Right lobe of liver (tissue), 6 donors: ENCODE results near the gene CACNA1C. TPM values are rescaled to one million over a fixed set of nuclear protein-coding genes. Genes with fewer than 3 reads are reported as not detected.

ENCODE experiments used
- ATAC-seq, 4 donors: fragments of 200-7000 bp; cut with Tn5 transposase; one replicate each; pipeline ENCODE4 v1.9.1; 2020; ENCODE audit warnings: mild to moderate bottlenecking in 4 of 4, moderate library complexity in 4 of 4
- DNase-seq, 3 donors: peaks; one replicate each; pipeline ENCODE4 v3.0.0-alpha.2; 2020
- H3K27ac ChIP-seq, 3 donors: fragments of 200-600 bp; one replicate each; pipeline ENCODE4 v1.8.0; 2022
- H3K27me3 ChIP-seq, 2 donors: fragments of 200-600 bp; one replicate each; pipeline ENCODE4 v1.8.0; 2022
- H3K36me3 ChIP-seq, 4 donors: fragments of 200-600 bp; sonication (generic) in 1 of 4; one replicate each; pipeline versions ENCODE4 v1.5.1 to v1.8.0; 2017 to 2022; ENCODE audit warnings: control low read depth in 1 of 4
- H3K4me1 ChIP-seq, 4 donors: fragments of 200-600 bp; sonication (generic) in 1 of 4; one replicate each; pipeline versions ENCODE4 v1.5.1 to v1.8.0; 2017 to 2022; ENCODE audit warnings: control low read depth in 1 of 4
- H3K4me3 ChIP-seq, 3 donors: fragments of 200-600 bp; one replicate each; pipeline ENCODE4 v1.8.0; 2022
- H3K9me3 ChIP-seq, 4 donors: fragments of 200-600 bp; sonication (generic) in 1 of 4; one replicate each; pipeline versions ENCODE4 v1.5.1 to v1.8.0; 2017 to 2022; ENCODE audit warnings: control low read depth in 1 of 4
- POLR2A ChIP-seq: fragments of 450-650 bp; IDR thresholded peaks from one replicate; pipeline ENCODE4 v1.6.1; 2017; ENCODE audit warnings: antibody characterized with exemption, mild to moderate bottlenecking
- WGBS: methylation state at CpG from one replicate; pipeline ENCODE4 v1.1.6; 2018; ENCODE audit warnings: low coverage, low lambda C conversion rate; ENCODE audit not compliant: insufficient coverage; ENCODE audit errors: missing lambda C conversion rate; 5-methylcytosine and 5-hydroxymethylcytosine counted together
- intact Hi-C, 2 donors: fragments of 100-400 bp; cut with DNase I; formaldehyde crosslinking; loops; one replicate each; pipeline versions ENCODE4 v1.11.2 to v1.14.1; 2022
- total RNA-seq, 6 experiments: library from RNA; depleted of rRNA in 2 of 6; stranded (reverse); fragments of >200 nt in 2 of 6; fragmentation: NEBNext Ultra II Directional in 3 of 6; extraction: Animal tissue kit (Norgen Biotek cat#: 25700) in 3 of 6; gene quantifications; one replicate each; pipeline versions ENCODE4 v1.1.0 to v1.2.4, GENCODE V29; 2016 to 2023
- TF ChIP-seq, protein P1 (sequence below), 4 donors: fragments of 200-600 bp in 3 of 4; fragments of 450-650 bp in 1 of 4; IDR thresholded peaks; one replicate each; pipeline versions ENCODE4 v1.5.1 to v1.8.0; 2016 to 2022; ENCODE audit warnings: antibody characterized with exemption in 4 of 4, mild to moderate bottlenecking in 2 of 4
- donor health status: DM: no; HTN: yes; CAD: no.
- donor health status: DM: no; HTN: no; CAD: no.
- donor health status: DM: no; HTN: no; CAD: no.
- donor health status: DM: no; HTN: yes; CAD: no.
- donor health status: DM: no; HTN: yes; CAD: no.

The CACNA1C gene
- total RNA-seq, 6 experiments from 2014 or later, result 0.18 to 1.0 (median 0.57) TPM

- peaks cover 0 to 7% (median 2%) of the 10 kb centered on the region in 4 donors for H3K4me1 ChIP-seq
- intact Hi-C loops, result no loop called here
- no peak for ATAC-seq
Measured at GRCh38 chr12:2171672-2172426, 119.1 kb downstream of the CACNA1C start.

DNA sequence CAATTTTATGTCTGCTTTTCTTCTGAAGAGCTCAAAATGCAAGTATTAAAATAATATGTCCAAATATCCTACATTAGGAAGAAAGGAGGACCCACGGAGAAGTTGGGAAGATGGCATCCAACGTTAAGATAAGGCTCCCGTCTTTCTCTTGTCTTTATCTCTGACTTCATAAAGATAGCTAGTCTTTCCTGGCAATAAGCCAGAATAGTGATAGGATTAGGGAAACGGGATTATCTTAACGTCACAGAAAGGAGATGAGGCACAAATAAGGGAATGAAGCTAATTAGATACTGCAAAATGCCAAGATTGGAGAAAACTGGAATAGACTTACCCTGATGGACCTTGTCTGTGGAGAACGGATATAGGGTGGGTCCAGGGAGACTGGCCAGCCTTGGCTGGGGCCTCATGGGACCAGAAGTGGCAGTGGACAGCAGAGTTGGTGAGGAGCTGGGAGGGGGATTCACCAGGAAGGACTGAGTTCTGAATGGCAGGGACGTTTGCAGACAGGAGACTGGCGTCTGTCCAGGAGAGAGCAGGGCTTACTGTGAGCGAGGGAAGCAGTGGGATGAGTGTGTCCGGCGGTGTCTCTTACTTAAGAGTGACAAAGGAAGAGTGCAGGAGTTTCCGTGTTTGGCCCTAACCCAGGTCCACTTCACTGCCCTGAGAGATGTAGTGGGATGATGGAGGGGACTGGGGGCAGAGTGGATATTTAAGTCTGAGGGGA is 119.9 kb downstream of the CACNA1C start:
- TF ChIP-seq POLR2A, result no peak
- TF ChIP-seq, protein P1, sequence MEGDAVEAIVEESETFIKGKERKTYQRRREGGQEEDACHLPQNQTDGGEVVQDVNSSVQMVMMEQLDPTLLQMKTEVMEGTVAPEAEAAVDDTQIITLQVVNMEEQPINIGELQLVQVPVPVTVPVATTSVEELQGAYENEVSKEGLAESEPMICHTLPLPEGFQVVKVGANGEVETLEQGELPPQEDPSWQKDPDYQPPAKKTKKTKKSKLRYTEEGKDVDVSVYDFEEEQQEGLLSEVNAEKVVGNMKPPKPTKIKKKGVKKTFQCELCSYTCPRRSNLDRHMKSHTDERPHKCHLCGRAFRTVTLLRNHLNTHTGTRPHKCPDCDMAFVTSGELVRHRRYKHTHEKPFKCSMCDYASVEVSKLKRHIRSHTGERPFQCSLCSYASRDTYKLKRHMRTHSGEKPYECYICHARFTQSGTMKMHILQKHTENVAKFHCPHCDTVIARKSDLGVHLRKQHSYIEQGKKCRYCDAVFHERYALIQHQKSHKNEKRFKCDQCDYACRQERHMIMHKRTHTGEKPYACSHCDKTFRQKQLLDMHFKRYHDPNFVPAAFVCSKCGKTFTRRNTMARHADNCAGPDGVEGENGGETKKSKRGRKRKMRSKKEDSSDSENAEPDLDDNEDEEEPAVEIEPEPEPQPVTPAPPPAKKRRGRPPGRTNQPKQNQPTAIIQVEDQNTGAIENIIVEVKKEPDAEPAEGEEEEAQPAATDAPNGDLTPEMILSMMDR (IDR thresholded peaks at IDR 0.05), result no peak
- peaks cover 0 to 7% (median 2%) of the 10 kb centered on the region in 4 donors for H3K4me1 ChIP-seq
- H3K27ac ChIP-seq, result no peak overlapping the region
- no peak for DNase-seq
- no peaks in the 10 kb centered on the region for H3K36me3 ChIP-seq
- H3K4me3 ChIP-seq, result no peak overlapping the region
- 59% methylated on average over 10 of the region's 12 CpGs for WGBS
- intact Hi-C loops, result no loop called here
- H3K27me3 ChIP-seq, result no peaks in the 10 kb centered on the region
- ATAC-seq, result no peak
- H3K9me3 ChIP-seq, result no peaks in the 10 kb centered on the region

More at GRCh38 chr12:2171672-2172426, 119.1 kb downstream of the CACNA1C start:
- H3K9me3 ChIP-seq, result no peaks in the 10 kb centered on the region
- no peak for DNase-seq
- H3K27ac ChIP-seq, result no peak overlapping the region
- no peak overlapping the region for H3K4me3 ChIP-seq
- WGBS, result 87% methylated on average over 7 of the region's 11 CpGs
- TF ChIP-seq, protein P1 (IDR thresholded peaks at IDR 0.05), result no peak
- TF ChIP-seq POLR2A, result no peak
- no peaks in the 10 kb centered on the region for H3K27me3 ChIP-seq
- no peaks in the 10 kb centered on the region for H3K36me3 ChIP-seq

- H3K9me3 ChIP-seq, result no peaks in the 10 kb centered on the region
- H3K4me1 ChIP-seq, result peaks cover 0 to 4% (median 2%) of the 10 kb centered on the region in 4 donors
- intact Hi-C loops, result no loop called here
- no peak overlapping the region for H3K27ac ChIP-seq
- no peak for DNase-seq
- H3K27me3 ChIP-seq, result no peaks in the 10 kb centered on the region
- 42% methylated on average over 4 of the region's 4 CpGs for WGBS
- no peaks in the 10 kb centered on the region for H3K36me3 ChIP-seq
- no peak overlapping the region for H3K4me3 ChIP-seq
- no peak for ATAC-seq
- TF ChIP-seq, protein P1 (IDR thresholded peaks at IDR 0.05), result no peak
- TF ChIP-seq POLR2A, result no peak
Measured at GRCh38 chr12:2173971-2174370, 121.2 kb downstream of the CACNA1C start.

DNA sequence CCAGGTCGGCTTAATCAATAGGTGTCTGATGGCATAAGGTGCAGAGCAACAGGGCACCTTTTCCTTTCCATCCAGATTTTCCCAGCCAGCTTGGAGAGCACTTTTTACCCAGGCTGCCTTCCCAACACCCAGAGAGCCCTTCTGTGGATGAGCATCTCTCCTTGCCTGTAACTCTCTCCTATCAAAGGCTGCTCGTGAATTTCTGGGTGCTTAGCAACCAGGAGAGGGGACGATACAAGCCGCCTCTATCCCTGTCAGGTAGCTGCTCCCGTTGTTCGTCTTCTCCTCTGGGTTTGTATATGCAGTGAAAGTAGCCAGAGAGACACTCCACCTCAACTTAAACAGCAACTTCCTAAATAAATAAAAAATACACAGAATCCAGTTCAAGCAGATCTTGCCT is 124.2 kb downstream of the CACNA1C start:
- H3K27me3 ChIP-seq, result no peaks in the 10 kb centered on the region
- H3K9me3 ChIP-seq, result no peaks in the 10 kb centered on the region
- DNase-seq, result no peak
- WGBS, result 74% methylated on average over 4 of the region's 6 CpGs
- intact Hi-C loops, result no loop called here
- no peak overlapping the region for H3K4me3 ChIP-seq
- H3K36me3 ChIP-seq, result no peaks in the 10 kb centered on the region
- H3K27ac ChIP-seq, result no peak overlapping the region
- H3K4me1 ChIP-seq, result no peaks in the 10 kb centered on the region
- TF ChIP-seq, protein P1 (IDR thresholded peaks at IDR 0.05), result no peak
- no peak for TF ChIP-seq POLR2A
- no peak for ATAC-seq
